Hepatocyte (in vitro differentiated cells): Measurements from ENCODE around the gene DPP8. TPM values are rescaled to one million over a fixed set of nuclear protein-coding genes. Genes with fewer than 3 reads are reported as not detected.

Source experiments
- DNase-seq: peaks from one replicate; pipeline ENCODE4 v3.0.0-alpha.2; 2016; ENCODE audit warnings: low spot score
- H2AFZ ChIP-seq: fragments of 200-600 bp; sonication (generic); 2 replicates; pipeline ENCODE4 v1.6.0; 2016; ENCODE audit warnings: antibody characterized with exemption, mild to moderate bottlenecking
- H3K27ac ChIP-seq: fragments of 200-600 bp; sonication (generic); 2 replicates; pipeline ENCODE4 v1.5.1; 2016; ENCODE audit warnings: mild to moderate bottlenecking
- H3K27me3 ChIP-seq: fragments of 200-600 bp; sonication (generic); 2 replicates; pipeline ENCODE4 v1.6.1; 2016
- H3K36me3 ChIP-seq: fragments of 200-600 bp; sonication (generic); replicated peaks from 2 replicates; pipeline ENCODE4 v1.5.1; 2016; ENCODE audit warnings: low read depth; ENCODE audit not compliant: insufficient read depth
- H3K4me1 ChIP-seq: fragments of 200-600 bp; sonication (generic); 2 replicates; pipeline ENCODE4 v1.5.1; 2016; ENCODE audit warnings: mild to moderate bottlenecking, moderate library complexity; ENCODE audit not compliant: insufficient read depth
- H3K4me2 ChIP-seq: fragments of 200-600 bp; sonication (generic); 2 replicates; pipeline ENCODE4 v1.6.0; 2016
- H3K4me3 ChIP-seq: fragments of 200-600 bp; sonication (generic); 2 replicates; pipeline ENCODE4 v1.5.1; 2016; ENCODE audit warnings: mild to moderate bottlenecking
- H3K79me2 ChIP-seq: fragments of 200-600 bp; sonication (generic); 2 replicates; pipeline ENCODE4 v1.6.0; 2017; ENCODE audit warnings: mild to moderate bottlenecking
- H3K9me2 ChIP-seq: fragments of 200-600 bp; sonication (generic); replicated peaks from 2 replicates; pipeline ENCODE4 v1.6.0; 2017; ENCODE audit warnings: mild to moderate bottlenecking; ENCODE audit not compliant: insufficient read depth
- H3K9me3 ChIP-seq: fragments of 200-600 bp; sonication (generic); 2 replicates; pipeline ENCODE4 v1.5.1; 2016; ENCODE audit warnings: low read depth, mild to moderate bottlenecking
- H4K20me1 ChIP-seq: fragments of 200-600 bp; sonication (generic); 2 replicates; pipeline ENCODE4 v1.6.0; 2016; ENCODE audit warnings: mild to moderate bottlenecking; ENCODE audit not compliant: insufficient read depth, poor library complexity, severe bottlenecking
- CTCF ChIP-seq: fragments of 200-600 bp; sonication (generic); IDR thresholded peaks from 2 replicates; pipeline ENCODE4 v1.5.1; 2016; ENCODE audit warnings: antibody characterized with exemption, mild to moderate bottlenecking; ENCODE audit not compliant: poor library complexity
- EZH2 ChIP-seq: fragments of 200-600 bp; sonication (generic); IDR thresholded peaks from 2 replicates; pipeline ENCODE4 v1.6.1; 2016; ENCODE audit warnings: antibody characterized with exemption, mild to moderate bottlenecking, borderline replicate concordance
- EZH2phosphoT487 ChIP-seq: fragments of 200-600 bp; sonication (generic); IDR thresholded peaks from one replicate; pipeline ENCODE4 v1.6.1; 2018; ENCODE audit warnings: antibody characterized with exemption, mild to moderate bottlenecking, low read depth, moderate library complexity; ENCODE audit not compliant: unreplicated experiment, severe bottlenecking
- WGBS: methylation state at CpG from one replicate; pipeline ENCODE4 v1.1.6; 2016; ENCODE audit warnings: low lambda C conversion rate; ENCODE audit errors: missing lambda C conversion rate; 5-methylcytosine and 5-hydroxymethylcytosine counted together
- polyA plus RNA-seq: library from polyadenylated mRNA; unstranded; fragments of >200 nt; fragmentation: Nextera tagmentation; extraction: Ambion mirVana; gene quantifications from 2 replicates; pipeline ENCODE4 v1.2.1, GENCODE V29; 2016
- total RNA-seq: library from RNA; depleted of rRNA; stranded (reverse); fragments of >200 nt; gene quantifications from 2 replicates; pipeline ENCODE4 v1.2.3, GENCODE V29; 2014

DPP8 gene
- total and polyA plus RNA-seq, 2 experiments from 2014 or later = 23.3 to 25.3 TPM

DNA sequence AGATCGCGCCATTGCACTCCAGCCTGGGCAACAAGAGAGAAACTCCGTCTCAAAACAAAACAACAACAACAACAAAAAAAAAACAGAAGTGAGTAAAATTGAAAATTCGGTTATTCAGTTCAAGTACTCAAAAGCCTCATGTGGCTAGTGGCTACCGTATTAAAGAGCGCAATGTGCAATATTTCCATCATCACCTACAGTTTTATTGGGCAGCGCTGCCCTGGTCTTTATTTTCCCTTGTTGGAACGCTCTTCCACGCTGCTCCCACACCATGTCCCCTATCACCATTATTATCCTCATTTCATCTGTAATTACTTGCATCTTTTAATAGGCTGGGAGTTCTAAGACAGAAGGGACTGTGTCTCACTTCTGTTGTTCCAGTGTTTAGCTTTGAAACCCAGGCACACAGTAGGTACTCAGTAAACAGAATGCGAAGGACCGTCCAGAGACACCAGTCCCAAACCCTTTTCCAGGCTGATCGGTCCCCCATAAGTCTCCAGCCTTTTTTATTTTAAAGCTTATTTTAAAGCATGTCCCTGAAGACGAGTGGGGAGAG is 12.4 kb upstream of the DPP8 start:
- 43% methylated on average over 12 of the region's 13 CpGs for WGBS
- Histone ChIP-seq H3K4me3 (peak overlapping the region; percentile 82), H4K20me1 (peaks cover 14% of the 10 kb centered on the region), H3K79me2 (peaks cover 38% of the 10 kb centered on the region), H3K4me1 (peaks cover 30% of the 10 kb centered on the region), H3K27ac (peak overlapping the region; percentile 95), H3K4me2 (peak overlapping the region; percentile 92), H3K9me3 (no peaks in the 10 kb centered on the region), H2AFZ (peak overlapping the region; percentile 97), H3K36me3 (no peaks in the 10 kb centered on the region), H3K9me2 (no peaks in the 10 kb centered on the region), H3K27me3 (no peaks in the 10 kb centered on the region)
- DNase-seq = no peak
- TF ChIP-seq CTCF (no peak), EZH2phosphoT487 (no peak), EZH2 (no peak)

DNA sequence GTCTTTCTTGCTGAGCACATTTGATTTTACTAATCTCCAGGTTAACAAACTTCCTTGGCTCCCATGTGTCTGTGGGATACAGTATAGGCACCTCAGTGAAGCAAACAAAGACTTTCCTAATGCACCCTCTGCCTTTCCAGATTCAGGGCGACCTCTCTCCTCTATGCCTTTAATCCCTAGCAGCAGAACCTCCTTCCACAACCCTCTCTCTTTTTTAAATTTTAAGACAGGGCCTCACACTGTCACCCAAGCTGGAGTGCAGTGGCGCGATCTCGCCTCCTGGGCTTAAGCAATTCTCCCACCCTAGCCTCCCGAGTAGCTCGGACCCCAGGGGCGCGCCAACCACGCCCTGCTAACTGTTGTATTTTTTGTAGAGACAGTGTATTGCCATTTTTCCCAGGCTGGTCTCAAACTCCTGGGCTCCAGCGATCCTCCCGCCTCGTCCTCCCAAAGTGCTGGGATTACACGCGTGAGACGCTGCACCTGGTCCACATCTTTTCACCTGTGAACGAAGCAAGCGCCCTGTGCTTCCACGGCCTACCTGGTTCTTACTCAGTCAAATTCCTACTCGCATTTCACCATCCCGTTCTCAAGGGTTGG is 11.1 kb upstream of the DPP8 start:
- Histone ChIP-seq H3K4me2 (no peak overlapping the region), H3K4me1 (peaks cover 18% of the 10 kb centered on the region), H2AFZ (no peak overlapping the region), H3K4me3 (no peak overlapping the region), H3K79me2 (peaks cover 26% of the 10 kb centered on the region), H3K36me3 (no peaks in the 10 kb centered on the region), H3K27me3 (no peaks in the 10 kb centered on the region), H3K9me2 (no peaks in the 10 kb centered on the region), H3K27ac (no peak overlapping the region), H3K9me3 (no peaks in the 10 kb centered on the region), H4K20me1 (peaks cover 5% of the 10 kb centered on the region)
- TF ChIP-seq CTCF (no peak), EZH2phosphoT487 (no peak)
- no peak for DNase-seq
- 89% methylated on average over 20 of the region's 20 CpGs for WGBS

DNA sequence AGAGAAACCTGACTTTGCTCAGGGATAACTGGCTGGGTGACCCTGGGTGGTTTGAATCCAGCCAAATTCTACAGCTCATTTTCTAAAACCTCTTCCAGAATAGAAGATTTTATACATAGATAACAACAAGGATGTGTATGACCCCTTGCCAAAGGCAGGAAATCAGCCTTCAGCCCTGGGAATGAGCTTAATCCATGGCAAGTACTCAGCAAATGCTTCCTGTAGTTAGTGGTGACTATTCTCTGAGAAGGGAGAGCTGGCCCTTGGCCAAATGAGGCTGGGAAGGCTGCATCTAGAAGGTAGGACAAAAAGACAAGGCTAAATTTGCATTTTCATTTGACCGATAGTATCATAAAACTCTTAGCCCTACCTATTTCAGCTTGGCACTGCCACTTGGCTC is 8.1 kb upstream of the DPP8 start:
- H3K79me2 ChIP-seq = peaks cover 2% of the 10 kb centered on the region
- H3K4me2 ChIP-seq = no peak overlapping the region
- H4K20me1 ChIP-seq = no peaks in the 10 kb centered on the region
- 91% methylated on average over 1 of the region's 1 CpG for WGBS
- H3K9me2 ChIP-seq = no peaks in the 10 kb centered on the region
- H3K27ac ChIP-seq = no peak overlapping the region
- peaks cover 6% of the 10 kb centered on the region for H3K4me1 ChIP-seq
- DNase-seq = no peak
- H3K36me3 ChIP-seq = no peaks in the 10 kb centered on the region
- no peak overlapping the region for H2AFZ ChIP-seq
- H3K9me3 ChIP-seq = no peaks in the 10 kb centered on the region
- TF ChIP-seq EZH2phosphoT487 (no peak), CTCF (no peak), EZH2 (no peak)
- H3K4me3 ChIP-seq = no peak overlapping the region
- no peaks in the 10 kb centered on the region for H3K27me3 ChIP-seq
